ENCODE results near the gene IRGQ.

The IRGQ gene

DNA sequence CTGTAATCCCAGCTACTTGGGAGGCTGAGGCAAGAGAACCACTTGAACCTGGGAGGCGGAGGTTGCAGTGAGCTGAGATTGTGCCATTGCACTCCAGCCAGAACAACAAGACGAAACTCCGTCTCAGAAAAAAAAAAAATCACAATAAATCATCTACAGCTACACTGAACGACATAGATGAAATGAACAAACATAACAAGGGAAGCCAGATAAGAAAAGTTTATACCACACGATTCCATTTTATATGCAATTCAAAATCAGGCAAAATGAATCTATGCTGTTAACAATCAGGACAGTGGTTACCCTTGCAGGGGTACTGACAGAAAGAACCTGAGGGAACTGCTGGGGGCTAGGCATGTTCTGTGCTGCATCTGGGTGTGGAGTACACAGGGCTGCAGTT, 26.3 kb downstream of the IRGQ start:
- no peaks in the 10 kb centered on the region for H3K79me2 ChIP-seq (ENCODE audit: insufficient read depth, low read length)
- no peaks in the 10 kb centered on the region for H3K9me2 ChIP-seq (ENCODE audit: low read depth, low read length)
- TF ChIP-seq, protein P1, sequence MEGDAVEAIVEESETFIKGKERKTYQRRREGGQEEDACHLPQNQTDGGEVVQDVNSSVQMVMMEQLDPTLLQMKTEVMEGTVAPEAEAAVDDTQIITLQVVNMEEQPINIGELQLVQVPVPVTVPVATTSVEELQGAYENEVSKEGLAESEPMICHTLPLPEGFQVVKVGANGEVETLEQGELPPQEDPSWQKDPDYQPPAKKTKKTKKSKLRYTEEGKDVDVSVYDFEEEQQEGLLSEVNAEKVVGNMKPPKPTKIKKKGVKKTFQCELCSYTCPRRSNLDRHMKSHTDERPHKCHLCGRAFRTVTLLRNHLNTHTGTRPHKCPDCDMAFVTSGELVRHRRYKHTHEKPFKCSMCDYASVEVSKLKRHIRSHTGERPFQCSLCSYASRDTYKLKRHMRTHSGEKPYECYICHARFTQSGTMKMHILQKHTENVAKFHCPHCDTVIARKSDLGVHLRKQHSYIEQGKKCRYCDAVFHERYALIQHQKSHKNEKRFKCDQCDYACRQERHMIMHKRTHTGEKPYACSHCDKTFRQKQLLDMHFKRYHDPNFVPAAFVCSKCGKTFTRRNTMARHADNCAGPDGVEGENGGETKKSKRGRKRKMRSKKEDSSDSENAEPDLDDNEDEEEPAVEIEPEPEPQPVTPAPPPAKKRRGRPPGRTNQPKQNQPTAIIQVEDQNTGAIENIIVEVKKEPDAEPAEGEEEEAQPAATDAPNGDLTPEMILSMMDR (IDR thresholded peaks at IDR 0.05; ENCODE audit: low read length): no peak
- no peak for TF ChIP-seq EZH2 (IDR thresholded peaks at IDR 0.05; ENCODE audit: borderline replicate concordance, low read length)
- H4K20me1 ChIP-seq (ENCODE audit: insufficient read depth, low read length): no peaks in the 10 kb centered on the region
- H3K36me3 ChIP-seq (ENCODE audit: insufficient read depth, low read length): peaks cover 16% of the 10 kb centered on the region; the same call in 1 of the 2 replicates
- H3K27ac ChIP-seq (ENCODE audit: low read depth, low read length, poor library complexity, severe bottlenecking): no peak overlapping the region
- H3K4me1 ChIP-seq (ENCODE audit: insufficient read depth, low read length, severe bottlenecking): peaks cover 8% of the 10 kb centered on the region
- H3F3A ChIP-seq (ENCODE audit: insufficient read depth, low read length): no peaks in the 10 kb centered on the region
- H3K9ac ChIP-seq (ENCODE audit: low read length): no peak overlapping the region
- no peaks in the 10 kb centered on the region for H3K9me3 ChIP-seq (ENCODE audit: low read length)
- no peak overlapping the region for H3K4me3 ChIP-seq (ENCODE audit: low read depth, low read length, poor library complexity, severe bottlenecking)
- no peaks in the 10 kb centered on the region for H3K27me3 ChIP-seq (ENCODE audit: insufficient read depth, low read length)
- H2AFZ ChIP-seq (ENCODE audit: low read length): no peak overlapping the region
- H3K4me2 ChIP-seq (ENCODE audit: low read length): no peak overlapping the region

DNA sequence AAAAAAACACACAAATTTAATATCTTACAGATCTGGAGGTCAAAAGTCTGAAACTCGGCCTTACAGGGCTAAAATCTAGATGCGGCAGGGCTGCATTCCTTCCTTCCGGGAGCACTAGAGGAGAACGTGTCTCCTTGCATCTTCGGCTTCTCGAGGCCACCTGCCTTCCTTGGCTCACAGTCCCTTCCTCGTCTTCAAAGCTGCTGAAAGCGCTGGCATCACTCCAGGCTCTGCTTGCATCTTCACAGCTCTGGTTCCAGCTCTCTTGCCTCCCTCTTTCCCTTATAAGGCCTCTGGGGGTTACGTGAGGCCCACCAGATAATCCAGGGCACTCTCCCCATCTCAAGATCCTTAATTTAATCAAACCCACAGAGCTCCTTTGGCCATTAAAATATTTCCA, 31.1 kb downstream of the IRGQ start:
- Histone ChIP-seq H3K27ac (ENCODE audit: low read depth, low read length, poor library complexity, severe bottlenecking) (no peak overlapping the region), H2AFZ (ENCODE audit: low read length) (no peak overlapping the region), H3K9me3 (ENCODE audit: low read length) (no peaks in the 10 kb centered on the region), H3F3A (ENCODE audit: insufficient read depth, low read length) (no peaks in the 10 kb centered on the region), H3K4me1 (ENCODE audit: insufficient read depth, low read length, severe bottlenecking) (peaks cover 28% of the 10 kb centered on the region), H3K9me2 (ENCODE audit: low read depth, low read length) (no peaks in the 10 kb centered on the region), H3K4me3 (ENCODE audit: low read depth, low read length, poor library complexity, severe bottlenecking) (no peak overlapping the region), H3K36me3 (ENCODE audit: insufficient read depth, low read length) (peaks cover 14% of the 10 kb centered on the region; the same call in 1 of the 2 replicates), H3K79me2 (ENCODE audit: insufficient read depth, low read length) (no peaks in the 10 kb centered on the region), H4K20me1 (ENCODE audit: insufficient read depth, low read length) (no peaks in the 10 kb centered on the region), H3K9ac (ENCODE audit: low read length) (no peak overlapping the region), H3K27me3 (ENCODE audit: insufficient read depth, low read length) (no peaks in the 10 kb centered on the region), H3K4me2 (ENCODE audit: low read length) (no peak overlapping the region)
- TF ChIP-seq, protein P1 (IDR thresholded peaks at IDR 0.05; ENCODE audit: low read length): no peak
- no peak for TF ChIP-seq EZH2 (IDR thresholded peaks at IDR 0.05; ENCODE audit: borderline replicate concordance, low read length)

DNA sequence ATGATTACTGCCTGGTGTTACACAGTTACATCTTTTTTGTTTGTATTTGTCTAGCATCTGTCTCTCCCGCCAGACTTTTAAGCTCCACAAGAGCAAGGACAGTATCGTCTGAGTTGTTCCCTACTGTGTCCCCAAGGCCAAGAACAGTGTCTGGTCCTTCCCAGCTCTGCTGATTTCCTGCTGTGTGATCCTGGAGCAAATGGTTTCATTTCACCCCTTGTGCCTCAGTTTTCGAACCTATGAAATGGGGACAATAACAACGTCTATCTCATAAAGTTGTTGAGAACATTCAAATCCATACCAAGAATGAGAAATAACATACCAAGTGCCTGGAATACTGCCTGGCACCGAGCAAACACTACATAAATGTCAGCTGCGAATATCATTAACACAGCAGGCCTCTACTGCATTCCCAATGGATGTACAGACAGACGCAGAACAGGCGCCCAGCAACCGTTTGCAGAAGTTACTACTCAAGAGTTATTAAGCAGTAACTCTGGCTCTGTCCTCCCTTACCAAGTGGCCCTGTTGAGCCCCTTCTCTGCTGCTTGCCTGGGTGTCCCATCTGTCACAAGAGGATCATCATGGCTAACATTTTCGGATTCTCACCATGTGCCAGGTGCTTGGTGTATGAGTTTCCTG, 32.0 kb downstream of the IRGQ start:
- Histone ChIP-seq H3K4me2 (ENCODE audit: low read length) (no peak overlapping the region), H3K9me3 (ENCODE audit: low read length) (no peaks in the 10 kb centered on the region), H4K20me1 (ENCODE audit: insufficient read depth, low read length) (no peaks in the 10 kb centered on the region), H3F3A (ENCODE audit: insufficient read depth, low read length) (no peaks in the 10 kb centered on the region), H3K9me2 (ENCODE audit: low read depth, low read length) (no peaks in the 10 kb centered on the region), H3K4me1 (ENCODE audit: insufficient read depth, low read length, severe bottlenecking) (peaks cover 28% of the 10 kb centered on the region), H2AFZ (ENCODE audit: low read length) (no peak overlapping the region), H3K27me3 (ENCODE audit: insufficient read depth, low read length) (no peaks in the 10 kb centered on the region), H3K36me3 (ENCODE audit: insufficient read depth, low read length) (peaks cover 14% of the 10 kb centered on the region; the same call in 1 of the 2 replicates), H3K27ac (ENCODE audit: low read depth, low read length, poor library complexity, severe bottlenecking) (peak overlapping the region; percentile 72), H3K79me2 (ENCODE audit: insufficient read depth, low read length) (no peaks in the 10 kb centered on the region), H3K4me3 (ENCODE audit: low read depth, low read length, poor library complexity, severe bottlenecking) (no peak overlapping the region), H3K9ac (ENCODE audit: low read length) (no peak overlapping the region)
- TF ChIP-seq, protein P1 (IDR thresholded peaks at IDR 0.05; ENCODE audit: low read length): no peak
- TF ChIP-seq EZH2 (IDR thresholded peaks at IDR 0.05; ENCODE audit: borderline replicate concordance, low read length): no peak

All from OCI-LY1 (cell line).